Forelimb muscle (tissue), 1 donor: ENCODE results near the gene GPR27. TPM values are rescaled to one million over a fixed set of nuclear protein-coding genes. Genes with fewer than 3 reads are reported as not detected.

ENCODE experiments used
- DNase-seq: peaks from one replicate; pipeline ENCODE4 v3.0.0-alpha.2; 2013; ENCODE audit warnings: low read depth
- polyA plus RNA-seq: library from polyadenylated mRNA; unstranded; fragments of 120-200 nt; gene quantifications from one replicate; pipeline ENCODE4 v1.2.1, GENCODE V29; 2013; ENCODE audit not compliant: insufficient read length

Gene GPR27, protein sequence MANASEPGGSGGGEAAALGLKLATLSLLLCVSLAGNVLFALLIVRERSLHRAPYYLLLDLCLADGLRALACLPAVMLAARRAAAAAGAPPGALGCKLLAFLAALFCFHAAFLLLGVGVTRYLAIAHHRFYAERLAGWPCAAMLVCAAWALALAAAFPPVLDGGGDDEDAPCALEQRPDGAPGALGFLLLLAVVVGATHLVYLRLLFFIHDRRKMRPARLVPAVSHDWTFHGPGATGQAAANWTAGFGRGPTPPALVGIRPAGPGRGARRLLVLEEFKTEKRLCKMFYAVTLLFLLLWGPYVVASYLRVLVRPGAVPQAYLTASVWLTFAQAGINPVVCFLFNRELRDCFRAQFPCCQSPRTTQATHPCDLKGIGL
- polyA plus RNA-seq, result 3.0 TPM

DNA sequence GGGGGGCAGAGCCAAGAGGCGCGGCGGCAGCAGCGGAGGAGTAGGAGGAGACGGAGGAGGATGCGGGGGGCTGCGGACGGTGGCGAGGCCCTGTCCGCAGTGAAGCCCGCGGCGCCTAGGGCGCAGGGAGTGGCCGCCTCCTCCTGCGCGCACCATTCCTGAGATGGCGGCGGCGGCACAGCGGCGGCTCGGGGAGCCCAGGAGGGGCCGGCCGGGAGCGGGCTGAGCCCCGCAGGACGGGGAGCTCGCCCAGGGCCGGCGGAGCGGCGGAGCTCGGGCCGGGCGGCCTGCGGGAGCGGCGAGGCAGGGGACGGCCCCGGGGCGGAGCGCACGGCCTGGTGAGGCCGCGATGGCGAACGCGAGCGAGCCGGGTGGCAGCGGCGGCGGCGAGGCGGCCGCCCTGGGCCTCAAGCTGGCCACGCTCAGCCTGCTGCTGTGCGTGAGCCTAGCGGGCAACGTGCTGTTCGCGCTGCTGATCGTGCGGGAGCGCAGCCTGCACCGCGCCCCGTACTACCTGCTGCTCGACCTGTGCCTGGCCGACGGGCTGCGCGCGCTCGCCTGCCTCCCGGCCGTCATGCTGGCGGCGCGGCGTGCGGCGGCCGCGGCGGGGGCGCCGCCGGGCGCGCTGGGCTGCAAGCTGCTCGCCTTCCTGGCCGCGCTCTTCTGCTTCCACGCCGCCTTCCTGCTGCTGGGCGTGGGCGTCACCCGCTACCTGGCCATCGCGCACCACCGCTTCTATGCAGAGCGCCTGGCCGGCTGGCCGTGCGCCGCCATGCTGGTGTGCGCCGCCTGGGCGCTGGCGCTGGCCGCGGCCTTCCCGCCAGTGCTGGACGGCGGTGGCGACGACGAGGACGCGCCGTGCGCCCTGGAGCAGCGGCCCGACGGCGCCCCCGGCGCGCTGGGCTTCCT, at the start of gene GPR27:
TSS of gene GPR27 (plus strand) at position 155 of the 909 bp plus-strand sequence. CDS start at position 350, 195 bp downstream.
- DNase-seq, result peak; percentile 9

DNA sequence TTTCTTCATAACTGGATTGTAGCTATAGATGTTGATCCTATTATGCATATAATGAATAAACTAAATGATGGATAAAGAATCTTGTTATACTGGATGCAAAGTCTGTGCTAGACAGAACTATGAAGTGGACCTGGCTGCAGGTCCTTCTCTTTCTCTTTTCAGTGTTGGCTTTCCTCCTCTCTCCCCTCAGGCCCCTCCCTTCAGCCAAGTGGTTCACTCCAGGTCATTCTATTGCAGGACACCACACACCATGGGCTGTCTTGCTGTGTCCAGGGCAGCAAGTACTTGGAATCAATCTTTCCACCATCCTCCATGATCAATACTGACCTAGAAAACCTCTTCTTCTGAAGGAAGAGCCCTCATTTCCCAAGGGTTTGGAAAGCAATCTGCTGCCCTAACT, 48.7 kb upstream of the GPR27 start:
- DNase-seq, result no peak

DNA sequence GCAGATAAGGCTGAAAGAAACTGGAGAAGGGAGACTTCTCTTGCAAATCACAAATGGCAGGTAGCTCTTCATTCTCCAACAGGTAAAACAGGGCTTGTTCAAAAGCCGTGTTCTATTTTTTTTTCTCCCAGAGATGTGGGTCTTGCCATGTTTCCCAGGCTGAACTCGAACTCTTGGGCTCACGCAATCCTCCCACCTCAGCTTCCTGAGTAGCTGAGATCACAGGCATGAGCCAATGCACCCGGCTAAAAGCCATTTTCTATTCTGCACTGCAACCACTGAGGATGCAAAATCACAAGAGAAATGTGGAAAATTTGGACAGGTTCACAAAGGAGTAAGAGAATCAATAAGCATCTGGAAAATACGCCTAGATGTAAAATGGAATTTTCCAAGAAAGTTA, 48.0 kb upstream of the GPR27 start:
- no peak for DNase-seq

DNA sequence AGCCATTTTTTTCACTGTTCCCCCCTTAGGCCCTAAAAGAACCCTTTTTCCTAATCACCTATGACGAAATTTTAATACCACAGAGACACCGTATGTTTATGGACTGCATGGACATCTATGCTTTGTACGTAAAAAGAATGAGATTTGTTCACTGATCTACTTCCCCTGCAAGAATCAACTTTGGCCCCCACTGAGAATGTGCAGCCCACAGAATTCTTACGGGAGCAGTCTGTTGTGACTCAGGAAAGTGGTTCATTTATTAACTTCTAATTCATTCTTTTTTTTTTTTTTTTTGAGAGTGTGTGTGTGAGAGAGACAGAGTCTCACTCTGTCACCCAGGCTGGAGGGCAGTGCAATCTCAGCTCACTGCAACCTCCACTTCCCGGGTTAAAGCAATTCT, 46.1 kb upstream of the GPR27 start:
- DNase-seq, result no peak

DNA sequence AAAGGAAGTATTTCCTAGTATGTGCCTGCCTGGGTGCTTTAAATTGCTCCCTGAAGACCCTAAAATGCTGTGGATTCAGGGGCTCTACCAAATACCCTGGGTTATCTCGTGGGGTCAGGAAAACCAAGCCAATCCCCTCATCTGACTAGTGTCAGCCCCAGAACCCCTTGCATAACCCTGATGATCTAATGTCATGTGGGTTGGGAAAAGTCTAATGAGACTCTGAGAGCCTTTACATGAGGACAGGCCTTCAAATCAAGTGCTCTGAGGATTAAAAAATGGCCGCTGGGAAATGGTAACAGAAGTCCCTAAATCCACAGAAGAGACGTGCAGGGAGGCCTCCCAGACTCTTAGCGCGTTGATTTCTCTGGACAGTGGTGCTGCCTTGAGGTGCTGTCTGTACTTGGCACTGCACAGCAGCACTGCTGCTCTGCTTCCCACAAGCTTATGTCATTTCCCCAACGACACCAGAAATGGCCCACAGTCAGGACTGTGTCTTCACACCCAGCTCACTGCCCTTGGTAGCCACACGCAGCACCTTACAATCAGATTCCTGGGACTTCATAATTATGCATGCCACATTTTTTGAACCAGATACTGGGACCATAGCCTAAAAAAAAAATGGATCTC, 45.1 kb upstream of the GPR27 start:
- DNase-seq, result no peak

DNA sequence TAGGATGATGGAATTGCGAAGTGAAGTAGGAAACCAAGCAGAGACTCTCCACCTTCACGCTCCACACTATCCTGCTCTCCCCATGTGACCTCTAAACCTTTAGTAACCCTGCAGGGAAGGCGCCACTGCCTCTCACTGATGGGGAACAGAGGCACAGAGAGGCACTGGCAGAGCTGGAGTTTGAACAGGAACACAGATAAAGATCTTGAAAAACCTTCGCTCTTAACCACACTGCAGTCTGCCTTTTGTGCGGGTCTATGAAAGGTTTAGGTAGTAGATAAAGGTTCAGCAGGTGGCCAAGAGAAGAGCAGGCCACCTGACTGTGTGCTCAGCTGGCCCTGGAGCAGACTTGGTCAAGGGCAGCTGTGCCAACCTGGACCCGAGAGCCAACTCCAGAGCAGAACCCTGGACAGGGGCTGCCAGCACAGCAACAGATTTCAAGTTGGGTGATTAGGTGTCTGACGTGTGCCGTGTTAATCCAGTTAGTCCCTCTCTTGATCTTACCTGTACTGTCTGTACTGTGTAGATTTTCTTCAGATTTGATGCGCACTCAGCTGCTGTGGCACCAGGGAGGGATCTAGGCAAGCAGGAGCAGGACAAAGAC, 43.6 kb upstream of the GPR27 start:
- no peak for DNase-seq

DNA sequence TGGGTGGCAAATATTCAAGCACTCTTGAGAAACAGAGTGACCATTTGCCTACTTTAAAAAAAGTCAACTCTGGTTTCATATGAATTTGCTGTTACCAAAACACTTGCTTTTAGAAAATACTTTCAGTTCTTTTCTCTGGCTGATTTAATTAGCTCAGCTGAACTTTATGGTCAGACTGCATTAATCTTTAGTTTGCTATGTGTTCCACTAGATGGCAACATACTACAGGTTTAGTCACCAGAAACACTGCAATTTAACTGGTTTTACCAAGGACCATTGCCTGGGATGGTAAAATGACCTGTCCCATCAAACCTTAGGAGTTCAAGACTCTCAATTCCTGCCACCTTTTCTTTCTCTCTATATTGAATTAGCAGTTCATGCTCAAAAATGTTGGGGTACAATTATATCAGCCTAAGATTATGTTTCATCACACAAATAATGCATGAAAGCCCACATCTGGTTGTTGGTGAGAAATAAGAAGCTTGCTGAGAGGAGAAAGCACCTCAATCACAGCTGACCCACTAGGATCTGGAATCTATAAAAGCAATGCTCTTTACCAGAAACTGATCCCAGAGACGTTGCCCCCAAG, 42.7 kb upstream of the GPR27 start:
- DNase-seq, result no peak

DNA sequence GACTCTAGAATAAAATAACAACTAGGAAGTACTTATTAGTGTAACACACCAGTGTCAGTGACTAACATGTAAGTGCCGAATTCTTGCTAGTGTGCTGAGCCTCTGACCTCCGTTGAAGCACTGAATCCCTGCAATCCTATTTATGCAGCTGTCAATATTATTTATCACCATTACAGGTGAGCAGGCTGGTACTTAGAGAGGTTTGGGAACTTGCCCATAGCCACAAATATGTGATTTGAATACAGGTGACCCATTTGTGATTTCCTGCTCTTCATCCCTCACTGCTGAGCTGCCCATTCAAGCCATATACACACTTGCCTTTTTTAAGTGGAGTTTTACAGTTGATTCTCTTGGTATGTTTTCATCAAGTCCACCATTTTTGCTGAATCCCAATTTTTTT, 40.6 kb upstream of the GPR27 start:
- DNase-seq, result no peak

DNA sequence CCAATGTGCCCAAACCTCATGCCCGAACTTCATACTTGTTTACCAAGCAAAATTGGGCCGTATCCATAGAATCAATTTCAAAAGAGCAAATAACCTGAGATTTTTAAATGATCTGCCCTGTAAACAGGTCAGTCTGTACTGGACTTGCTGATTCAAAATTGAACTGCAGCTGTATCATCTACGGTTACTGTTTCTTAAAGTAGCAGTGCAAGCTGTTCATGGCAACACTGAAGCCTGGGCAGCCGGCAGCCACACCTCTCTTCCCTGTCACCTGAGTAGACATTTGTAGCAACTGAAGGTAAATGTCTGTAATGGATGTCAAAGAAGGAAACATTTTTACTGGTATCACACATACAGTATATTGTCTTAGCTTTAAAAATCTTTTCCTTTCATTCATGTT, 39.1 kb upstream of the GPR27 start:
- no peak for DNase-seq

DNA sequence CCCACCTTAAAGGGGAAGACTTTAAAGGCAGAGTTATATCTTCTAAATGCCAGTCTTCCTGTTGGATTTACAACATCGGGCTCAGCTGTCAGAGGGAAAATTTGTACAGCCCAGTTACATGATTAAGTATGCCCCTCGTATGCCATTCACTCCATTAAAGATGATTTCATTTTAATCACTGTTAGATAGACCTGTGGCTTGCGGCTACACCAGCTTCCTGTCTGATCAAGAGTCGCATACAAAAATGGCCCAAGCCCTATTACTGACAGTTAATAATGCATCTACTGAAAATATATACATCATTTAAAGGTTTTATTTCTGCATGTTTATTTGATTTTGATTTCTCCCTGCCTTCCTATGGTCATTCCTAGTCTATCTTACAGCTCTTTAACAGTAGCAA, 35.6 kb upstream of the GPR27 start:
- no peak for DNase-seq

DNA sequence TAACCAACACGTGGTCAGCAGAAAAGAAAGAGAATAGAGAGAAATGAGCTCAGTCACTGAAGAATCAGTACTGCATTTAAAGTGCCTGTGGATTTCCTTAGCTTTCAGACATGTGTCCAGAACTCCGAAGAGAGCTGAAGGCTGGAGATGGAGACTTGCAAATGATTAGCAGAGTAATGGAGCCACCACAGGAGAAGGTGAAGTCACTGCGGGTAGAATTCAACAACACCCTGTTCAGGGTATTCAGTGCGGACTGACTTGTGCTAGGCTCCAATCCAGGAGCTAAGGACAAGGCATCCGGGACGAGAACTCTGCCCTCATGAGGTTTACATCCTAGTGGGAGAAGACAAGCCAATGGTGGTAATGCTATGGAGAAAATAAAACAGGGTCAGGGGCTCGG, 32.7 kb upstream of the GPR27 start:
- DNase-seq, result no peak

DNA sequence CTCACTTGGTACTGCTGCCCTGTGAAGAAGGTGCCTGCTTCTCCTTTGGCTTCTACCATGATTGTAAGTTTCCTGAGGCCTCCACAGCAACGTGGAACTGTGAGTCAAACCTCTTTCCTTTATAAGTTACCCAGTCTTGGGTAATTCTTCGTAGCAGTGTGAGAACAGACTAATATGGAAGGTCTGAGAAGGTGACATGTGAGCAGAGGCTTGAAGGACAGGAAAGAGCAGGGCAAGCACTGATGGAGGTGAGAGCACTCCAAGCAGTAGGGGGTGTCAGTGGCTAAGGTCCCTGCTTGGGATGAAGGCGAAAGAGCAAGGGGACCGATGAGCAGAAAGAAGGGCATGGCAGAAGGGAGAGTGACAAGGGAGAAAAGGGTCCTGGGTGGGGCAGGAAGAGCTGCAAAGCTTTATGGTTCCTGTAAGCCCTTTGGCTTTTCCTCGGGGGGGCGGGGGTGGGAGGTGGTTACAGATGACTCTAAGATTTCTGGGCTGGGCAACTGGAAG, 32.0 kb upstream of the GPR27 start:
- DNase-seq, result no peak

DNA sequence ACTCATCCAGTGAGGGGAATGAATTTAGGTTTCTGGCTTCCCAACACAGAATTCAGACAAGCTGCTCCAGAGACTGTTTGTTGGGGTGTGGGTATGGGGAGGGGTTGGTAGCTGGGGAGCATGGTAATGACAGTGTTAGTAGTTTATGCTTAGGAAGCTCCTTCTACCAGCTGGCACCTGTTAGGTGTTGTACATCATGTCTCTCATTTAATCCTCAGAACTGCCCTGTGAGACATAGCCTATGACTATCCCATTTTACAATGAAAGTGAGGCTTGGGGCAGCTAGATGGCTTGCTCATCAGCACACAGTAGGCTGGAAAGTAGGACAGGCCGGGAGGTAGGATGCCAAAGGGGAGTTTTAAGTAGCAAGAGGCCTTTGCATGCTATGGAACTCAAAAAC, 31.0 kb upstream of the GPR27 start:
- DNase-seq, result no peak

DNA sequence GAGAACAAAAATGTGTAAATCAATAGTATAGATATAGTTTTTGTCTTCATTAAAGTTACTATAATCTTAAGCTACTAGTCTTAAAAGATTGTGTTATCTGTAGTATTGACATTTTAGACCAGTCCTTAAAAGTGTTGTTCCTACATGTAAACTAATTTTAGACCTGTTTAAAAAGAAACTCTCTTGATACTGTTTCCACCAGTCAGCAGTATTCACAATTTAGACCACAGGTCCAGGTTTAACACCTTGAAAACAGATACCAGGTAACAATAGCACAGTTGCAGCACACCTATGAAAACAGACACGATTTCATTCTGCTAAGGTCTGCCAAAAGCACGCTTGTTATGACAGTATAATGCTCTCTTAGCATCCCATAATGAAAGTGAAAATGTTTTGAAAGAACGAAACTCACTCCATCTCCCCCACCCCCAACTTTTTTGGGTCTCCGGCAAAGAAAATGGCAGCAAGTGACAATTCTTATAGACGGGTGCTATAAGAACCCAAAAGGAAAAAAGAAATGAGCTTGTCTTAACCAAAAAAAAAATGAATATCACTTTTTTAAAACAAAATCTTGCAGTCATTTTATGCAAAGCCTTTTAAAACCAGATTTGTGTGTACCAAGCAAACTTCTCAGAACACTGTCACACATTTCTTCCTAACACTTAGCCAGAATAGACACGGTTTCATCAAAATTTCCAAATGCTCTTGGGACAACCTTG, 30.0 kb upstream of the GPR27 start:
- DNase-seq, result no peak

DNA sequence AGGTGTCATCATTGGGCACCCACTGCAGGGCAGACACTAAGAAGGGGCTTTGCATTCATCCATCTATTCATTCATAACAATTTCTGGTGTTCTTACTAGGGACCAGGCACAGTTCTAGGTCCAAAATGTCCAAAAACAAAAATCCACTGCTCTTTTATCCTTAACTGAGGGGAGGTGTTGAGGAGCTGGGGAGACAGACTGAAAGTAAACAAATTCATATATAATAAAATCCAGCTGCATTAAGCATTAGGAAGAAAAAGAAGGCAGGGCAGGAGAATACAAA, 29.5 kb upstream of the GPR27 start:
- DNase-seq, result no peak

DNA sequence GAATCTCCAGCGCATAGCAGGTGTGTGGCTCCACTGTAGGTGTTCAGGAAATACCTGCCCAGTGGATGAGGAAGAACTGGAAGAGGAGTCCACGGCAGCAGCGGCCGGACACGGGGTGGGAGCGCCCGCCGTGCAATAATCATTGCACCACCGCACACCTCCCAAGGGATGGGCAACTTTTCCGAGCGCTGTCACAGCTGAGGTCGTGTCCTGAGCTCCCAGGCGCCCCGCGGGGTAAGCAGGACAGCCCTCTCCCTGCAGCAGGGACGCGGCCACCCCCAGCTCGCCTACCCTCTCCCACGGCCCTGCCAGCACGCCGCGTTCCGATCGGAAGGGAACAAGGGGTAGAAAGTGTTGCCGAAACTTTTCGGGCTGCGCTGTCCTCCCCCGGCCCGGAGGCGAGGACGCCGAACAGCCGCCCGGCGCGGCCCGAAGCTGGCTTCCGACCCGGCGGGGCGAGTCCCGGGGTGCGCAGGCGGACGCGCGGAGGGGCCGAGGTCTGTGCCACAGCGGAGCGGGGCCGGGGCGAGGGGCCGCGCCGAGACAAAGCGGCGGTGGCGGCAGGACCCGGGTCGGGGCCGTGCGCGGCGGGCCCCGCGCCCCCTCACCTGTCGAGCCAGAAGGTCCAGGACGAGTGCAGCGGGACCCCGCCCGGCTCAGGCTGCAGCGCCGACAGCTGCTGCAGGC, 28.9 kb upstream of the GPR27 start:
- no peak for DNase-seq

DNA sequence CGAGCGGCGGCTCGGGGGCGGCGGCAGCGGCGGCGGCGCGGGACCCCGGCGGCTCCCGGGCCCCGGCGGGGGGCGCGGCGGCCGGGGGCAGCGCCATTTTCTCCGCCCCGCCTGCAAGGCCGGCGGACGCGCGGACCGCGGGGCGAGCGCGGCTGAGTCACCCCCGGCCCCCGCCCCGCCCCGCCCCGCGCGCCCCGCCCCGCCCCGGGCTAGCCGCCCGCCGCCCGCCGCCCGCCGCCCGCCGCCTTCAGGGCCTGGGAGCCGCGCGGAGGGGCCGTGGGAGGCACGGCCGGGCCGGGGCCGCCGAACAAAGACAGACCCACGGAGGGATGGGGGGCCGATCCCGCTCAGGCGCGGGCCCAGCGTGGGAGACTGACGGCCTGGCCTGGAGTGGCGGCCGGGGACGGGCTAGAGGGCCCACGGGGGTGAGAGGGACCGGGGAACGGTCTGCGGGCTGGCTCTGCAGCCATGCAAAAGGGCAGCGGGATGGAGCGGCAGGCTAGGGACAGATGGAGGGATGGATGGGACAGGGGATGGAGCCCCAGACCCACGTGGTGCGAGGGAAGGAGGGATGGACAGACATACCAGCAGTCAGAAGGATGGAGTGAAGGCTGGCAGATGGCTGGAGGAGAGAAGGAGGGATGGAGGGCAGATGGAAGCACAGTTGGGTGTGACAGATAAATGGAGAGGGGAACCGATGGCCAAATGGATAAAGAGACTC, 28.2 kb upstream of the GPR27 start, which contains the start of gene EIF4E3:
TSS of gene EIF4E3 (minus strand) at position 132 of the 721 bp plus-strand sequence. CDS start at position 97, 35 bp downstream.
- no peak for DNase-seq

DNA sequence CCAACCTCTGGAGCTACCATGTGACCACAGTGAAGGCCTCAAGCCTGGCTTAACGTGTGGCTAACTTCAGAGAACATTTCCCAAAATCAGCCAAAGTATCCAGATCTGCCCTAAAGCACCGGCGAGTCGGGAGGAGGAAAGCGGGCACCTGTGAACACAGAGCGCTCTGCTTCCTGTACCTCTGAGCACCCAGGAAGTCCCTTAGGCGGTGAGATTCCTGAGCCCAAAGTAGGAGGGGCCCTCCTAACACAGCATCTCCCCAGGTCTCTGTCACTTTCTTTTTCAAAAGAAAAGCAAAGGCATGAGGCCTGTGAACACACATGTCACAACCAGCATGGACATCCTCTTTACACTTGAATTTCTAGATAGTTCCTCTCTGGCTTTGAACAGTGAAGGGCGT, 27.5 kb upstream of the GPR27 start:
- no peak for DNase-seq

DNA sequence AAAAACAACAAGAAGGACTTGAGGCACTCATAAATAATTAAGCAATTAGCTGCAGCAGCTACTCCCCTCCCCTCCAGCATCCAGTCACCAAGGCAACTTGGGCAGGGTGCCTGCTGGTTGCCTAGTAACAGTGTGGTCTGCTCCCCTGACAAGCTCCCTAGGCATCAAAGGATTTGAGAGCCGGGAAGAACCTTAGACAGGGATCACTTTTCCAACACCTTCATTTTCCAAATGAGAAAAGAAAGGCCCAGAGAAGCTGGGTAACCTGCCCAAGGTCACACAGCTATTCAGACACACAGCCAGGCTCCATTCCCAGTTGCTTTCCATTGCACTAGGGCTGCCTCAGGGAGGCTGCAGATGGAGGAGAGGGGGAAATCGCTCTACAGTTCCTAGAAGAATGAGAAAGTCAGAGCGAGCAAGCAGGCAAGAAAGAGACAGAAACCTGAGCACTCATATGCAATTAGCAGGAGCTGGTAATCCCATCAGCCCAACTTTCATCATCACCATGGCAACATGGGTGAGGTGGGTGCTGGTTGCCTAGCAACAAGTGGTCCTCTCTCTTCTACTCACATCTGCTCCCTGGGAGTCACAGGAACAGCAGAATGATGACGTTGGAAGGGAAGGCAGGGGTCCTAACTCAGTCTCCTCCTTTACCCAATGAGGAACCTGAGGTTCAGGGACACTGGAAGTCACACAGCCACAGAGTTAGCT, 24.9 kb upstream of the GPR27 start:
- no peak for DNase-seq
